NCI-H146 (cell line): Measurements from ENCODE around the gene P3H2.
"Not testable (repeated sequence)": the region's sequence is repeated elsewhere in the genome, so short reads cannot be mapped to it uniquely, and the experiment has no call there.

Source experiments
- DNase-seq: peaks from one replicate; lab custom pipeline; 2025; lab: John Stamatoyannopoulos, UW

Gene P3H2

DNA sequence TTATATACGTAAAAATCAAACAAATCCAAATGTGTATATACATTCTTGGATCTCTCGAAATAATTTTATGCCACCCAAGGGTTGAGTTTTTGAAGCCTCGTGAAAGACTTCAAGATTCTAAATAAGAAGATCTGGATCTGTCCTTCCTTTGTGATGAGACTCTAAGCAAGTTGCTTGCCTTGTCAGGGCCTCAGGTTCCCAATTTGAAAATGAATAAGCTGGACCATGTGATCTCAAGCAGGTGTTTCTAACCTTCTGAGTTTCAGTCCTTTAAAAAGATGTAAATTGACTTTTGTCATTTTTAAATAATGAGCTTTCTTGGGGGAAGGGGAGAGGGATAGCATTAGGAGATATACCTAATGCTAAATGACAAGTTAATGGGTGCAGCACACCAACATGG, 137.1 kb downstream of the P3H2 start:
- DNase-seq = no peak

DNA sequence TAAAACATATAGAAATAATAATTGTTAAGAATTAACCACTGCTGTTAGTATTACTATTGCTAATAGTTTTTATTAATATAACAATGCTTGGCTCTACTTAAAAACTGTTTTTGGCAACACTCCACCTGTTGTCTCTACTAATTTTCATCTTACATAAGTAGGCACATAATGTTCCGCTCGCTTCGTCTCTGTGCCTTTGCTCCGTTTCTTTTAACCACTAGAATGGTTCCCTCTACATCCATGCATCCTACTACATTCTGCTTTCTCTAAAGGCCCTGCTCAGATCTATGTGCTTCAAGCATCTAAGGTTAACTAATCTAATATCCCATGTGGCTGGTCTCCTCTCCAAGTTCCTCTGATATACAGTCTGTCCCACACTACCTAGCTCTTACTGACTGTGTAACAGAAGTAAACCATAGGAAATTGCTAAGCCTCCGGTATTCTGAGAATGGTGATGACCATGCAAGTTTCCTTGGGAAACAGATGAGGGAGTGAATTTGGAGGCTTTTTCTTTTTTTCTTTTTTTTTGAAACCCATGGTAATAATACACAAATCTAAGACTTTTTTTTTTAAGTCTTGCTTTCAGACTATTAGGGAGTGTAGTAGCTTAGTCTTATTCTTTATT, 138.3 kb downstream of the P3H2 start:
- no peak for DNase-seq

GRCh38 chr3:189981668-189982067, 139.0 kb downstream of the P3H2 start:
- DNase-seq = no peak

- DNase-seq = no peak
These were observed 141.9 kb downstream of the P3H2 start for GRCh38 chr3:189978753-189979152.

DNA sequence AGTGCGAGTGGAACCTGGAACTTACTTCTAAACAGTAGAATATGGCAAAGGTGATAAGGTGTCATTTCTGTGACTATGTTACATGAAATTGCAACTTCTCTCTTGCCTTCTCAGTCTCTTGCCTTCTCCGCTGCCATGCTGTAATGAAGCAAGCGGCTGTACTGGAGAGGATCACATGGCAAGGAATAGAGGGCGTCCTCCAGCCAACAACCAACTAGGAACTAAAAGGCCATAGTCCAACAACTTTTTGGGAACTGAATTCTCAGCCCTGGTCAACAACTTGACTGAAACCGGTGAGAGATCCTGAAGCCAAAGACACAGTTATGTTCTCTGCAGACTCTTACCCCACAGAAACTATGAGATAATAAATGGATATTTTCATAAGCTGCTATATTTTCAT, 143.5 kb downstream of the P3H2 start:
- DNase-seq = no peak

- no peak for DNase-seq
These were observed 145.2 kb downstream of the P3H2 start for GRCh38 chr3:189975391-189975990.

GRCh38 chr3:189974359-189974758, 146.3 kb downstream of the P3H2 start:
- no peak for DNase-seq

DNA sequence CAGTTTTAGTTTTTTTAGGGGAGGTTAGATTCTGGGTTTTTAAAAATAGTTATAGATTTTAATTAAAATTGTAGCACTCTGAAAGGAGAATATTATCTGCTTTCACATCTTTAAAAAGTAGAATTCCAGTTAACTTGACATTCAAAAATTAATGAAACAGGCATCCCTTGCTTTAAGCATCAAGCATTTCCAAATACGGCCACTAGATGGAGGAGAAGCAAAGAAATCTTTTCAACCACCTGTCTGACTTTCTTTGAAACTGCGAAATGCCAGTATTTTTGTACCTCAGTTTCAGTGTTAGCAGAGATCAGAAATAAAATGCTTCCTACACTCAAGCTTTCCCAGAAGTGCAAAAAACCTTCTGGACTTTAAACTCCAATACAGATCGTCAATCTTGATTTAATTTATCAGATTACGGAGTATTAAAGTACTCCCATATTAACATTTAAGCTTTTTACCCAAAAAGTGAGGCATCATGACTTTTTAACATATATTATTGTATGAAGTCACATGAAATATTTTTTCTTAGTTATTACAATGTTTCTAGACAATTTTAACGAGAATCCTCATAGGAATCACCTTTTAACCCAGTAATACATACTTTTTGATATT, 153.3 kb downstream of the P3H2 start:
- peak; percentile 71 for DNase-seq

DNA sequence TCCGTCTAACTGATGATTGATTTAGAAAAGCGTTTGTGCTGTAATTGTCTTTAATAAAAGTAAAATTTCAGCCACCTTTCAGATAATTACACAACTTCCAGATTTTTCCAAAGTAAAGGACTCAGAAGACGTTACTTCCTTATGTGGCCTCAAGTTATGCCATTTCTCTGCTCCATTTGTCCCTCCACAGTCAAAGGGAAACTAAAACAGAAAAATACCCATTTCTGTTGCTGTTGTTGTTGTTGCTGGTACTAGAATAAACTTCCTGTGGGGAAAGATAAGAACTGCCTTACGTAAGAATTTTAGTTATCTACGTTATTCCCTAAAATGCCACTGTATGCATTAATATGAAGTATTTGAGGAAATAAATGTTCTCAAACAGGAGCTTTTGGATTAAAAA, 153.9 kb downstream of the P3H2 start:
- DNase-seq = no peak

DNA sequence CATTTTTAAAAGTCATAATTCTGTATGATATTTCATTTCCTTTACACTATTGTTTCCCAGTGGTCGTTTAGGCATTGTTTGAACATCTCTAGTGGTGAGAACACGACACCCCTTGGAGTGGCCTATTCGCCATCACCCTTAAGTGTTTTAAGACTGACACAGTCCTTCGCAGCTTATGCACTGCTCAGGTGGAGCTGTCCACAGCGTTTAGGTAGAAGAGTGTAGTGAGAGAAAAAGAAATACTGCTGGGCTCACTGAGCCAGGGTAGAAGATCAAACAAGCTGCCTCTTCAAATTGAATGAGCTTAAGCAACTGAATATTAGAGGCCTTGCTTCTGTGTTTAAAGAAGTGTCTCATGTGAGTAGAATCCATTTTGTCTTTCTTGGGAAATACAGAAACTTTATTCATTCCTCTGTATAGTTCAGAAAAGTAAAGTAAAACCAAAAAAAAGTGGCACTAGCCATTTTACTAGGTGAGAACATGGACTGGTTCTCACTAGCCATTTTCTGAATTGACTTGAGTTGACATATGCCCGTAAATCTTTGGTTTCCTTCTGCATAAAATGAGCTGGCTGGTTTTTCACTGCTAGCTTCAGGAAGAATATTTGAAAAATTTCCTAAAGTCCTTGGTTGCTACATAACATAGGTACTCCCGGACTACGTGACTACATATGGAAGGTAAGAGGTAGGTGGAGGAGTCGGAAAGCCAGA, 155.9 kb downstream of the P3H2 start:
- peak; percentile 15 for DNase-seq

- DNase-seq = no peak
These were observed 158.2 kb downstream of the P3H2 start for GRCh38 chr3:189962466-189962865.

DNA sequence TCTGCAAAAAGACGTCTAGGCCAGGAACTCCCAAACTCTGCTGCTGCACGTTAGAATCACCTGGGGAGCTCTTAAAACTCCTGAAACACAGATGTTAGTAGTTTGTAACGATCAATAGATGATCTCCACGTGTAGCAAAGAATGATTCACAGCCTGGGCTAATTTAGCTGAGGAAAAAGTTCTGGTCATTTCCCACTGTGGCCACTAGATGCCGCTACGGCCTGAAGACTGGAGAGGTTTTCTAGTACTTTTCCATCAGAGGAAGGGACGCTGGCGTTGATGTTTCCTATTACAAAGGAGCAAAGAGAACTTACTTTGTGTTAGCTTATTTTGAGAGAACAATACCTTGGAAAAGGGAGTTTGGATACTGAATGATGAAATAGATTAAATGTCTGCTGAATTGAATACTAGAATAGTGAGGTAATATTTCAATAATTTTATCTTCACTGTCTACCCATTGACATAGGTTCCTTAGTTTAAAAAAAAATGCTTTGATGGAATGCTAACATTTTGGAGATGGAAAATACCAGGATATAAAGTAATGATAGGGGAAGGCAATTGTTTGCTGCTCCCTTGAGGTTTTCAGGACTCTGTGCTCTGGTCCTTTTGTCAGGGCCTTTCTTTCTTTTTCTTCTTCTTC, 159.1 kb downstream of the P3H2 start:
- peak; percentile 91 for DNase-seq

DNA sequence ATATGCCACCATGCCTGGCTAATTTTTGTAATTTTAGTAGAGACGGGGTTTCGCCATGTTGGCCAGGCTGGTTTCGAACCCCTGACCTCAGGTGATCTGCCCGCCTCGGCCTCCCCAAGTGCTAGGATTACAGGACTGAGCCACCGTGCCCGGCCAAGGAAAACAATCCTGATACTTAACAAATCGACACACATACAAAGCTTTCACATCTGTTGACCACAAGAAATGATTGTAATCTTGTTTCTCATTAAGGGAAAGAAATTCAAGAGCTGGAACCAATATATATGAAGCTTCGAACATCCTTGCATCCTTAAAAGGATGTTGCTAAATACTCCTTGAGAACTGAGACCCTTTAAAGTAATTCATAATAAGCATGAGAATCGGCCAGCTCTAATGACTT, 159.6 kb downstream of the P3H2 start:
- not testable (repeated sequence) for DNase-seq

- DNase-seq = no peak
These were observed 165.7 kb downstream of the P3H2 start for GRCh38 chr3:189954733-189955665.

DNA sequence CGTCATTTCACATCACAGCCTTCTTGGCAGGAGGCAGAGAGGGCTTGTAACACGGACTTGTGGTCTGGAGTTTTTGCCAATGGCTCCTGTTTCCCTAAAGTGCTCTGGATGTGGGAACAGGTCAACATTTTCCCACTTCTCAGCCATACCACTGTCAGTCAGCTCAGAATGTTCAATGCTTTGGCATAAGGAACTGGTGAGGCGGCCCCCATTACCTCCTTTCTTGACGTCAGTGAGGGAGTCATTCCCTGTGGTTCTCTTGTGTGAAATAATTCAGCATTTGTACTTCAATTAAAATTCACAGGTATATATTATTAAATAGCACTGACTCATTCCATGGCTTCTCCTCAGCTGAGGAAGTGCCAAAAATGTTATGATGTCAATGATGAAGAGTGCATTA, 167.1 kb downstream of the P3H2 start:
- no peak for DNase-seq

- no peak for DNase-seq
These were observed 168.4 kb downstream of the P3H2 start for GRCh38 chr3:189952272-189952671.

- no peak for DNase-seq
These were observed 170.4 kb downstream of the P3H2 start for GRCh38 chr3:189950258-189950657.

- DNase-seq = no peak
These were observed 171.1 kb downstream of the P3H2 start for GRCh38 chr3:189949580-189949979.

- no peak for DNase-seq
These were observed 172.0 kb downstream of the P3H2 start for GRCh38 chr3:189948724-189949045.

- DNase-seq = peak; percentile 75
These were observed 172.6 kb downstream of the P3H2 start for GRCh38 chr3:189947948-189948723.

DNA sequence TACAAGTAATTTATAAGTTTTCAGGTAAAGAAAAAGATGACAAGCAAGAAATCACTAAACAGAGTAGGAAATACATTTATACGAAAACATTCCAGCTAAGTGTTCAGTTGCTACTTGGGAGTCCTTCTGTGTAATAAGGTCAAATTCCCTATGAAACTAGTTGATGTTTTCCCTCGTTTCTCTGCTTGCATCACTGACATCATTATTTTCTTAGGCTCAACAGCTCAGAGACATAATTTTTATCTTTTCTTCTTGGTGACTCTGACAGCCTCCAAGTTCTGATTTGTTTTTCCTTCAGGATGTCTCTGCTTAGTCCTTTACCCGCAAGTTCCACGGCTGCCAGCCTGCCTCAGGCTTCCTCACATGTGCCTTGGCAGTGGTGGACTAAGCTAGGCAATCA, 173.6 kb downstream of the P3H2 start:
- no peak for DNase-seq
